ENCODE data around the gene TGM4. TPM values are rescaled to one million over a fixed set of nuclear protein-coding genes. Genes with fewer than 3 reads are reported as not detected.
"Not testable (repeated sequence)": the region's sequence is repeated elsewhere in the genome, so short reads cannot be mapped to it uniquely, and the experiment has no call there.

TGM4 gene
- polyA plus RNA-seq (2013, experiment 1 of 2; ENCODE audit: insufficient read length): 0.06 TPM
- not detected for polyA plus RNA-seq (2013, experiment 2 of 2; ENCODE audit: insufficient read length)

- DNase-seq: no peak
Observed at GRCh38 chr3:44874308-44874707, at the start of gene TGM4. Gene TGM4, plus strand, starts transcription at chr3:44874608. Its CDS starts 71 bp downstream, at chr3:44874679.

- peak; percentile 60 for DNase-seq
Observed at GRCh38 chr3:44825264-44825925, 49.0 kb upstream of the TGM4 start.

- DNase-seq: no peak
Observed at GRCh38 chr3:44827196-44827595, 47.2 kb upstream of the TGM4 start.

- no peak for DNase-seq
Observed at GRCh38 chr3:44831232-44831631, 43.2 kb upstream of the TGM4 start.

- no peak for DNase-seq
Observed at GRCh38 chr3:44832032-44832431, 42.4 kb upstream of the TGM4 start.

- no peak for DNase-seq
Observed at GRCh38 chr3:44832965-44833364, 41.4 kb upstream of the TGM4 start.

GRCh38 chr3:44833394-44833793, 41.0 kb upstream of the TGM4 start:
- no peak for DNase-seq

GRCh38 chr3:44835684-44836083, 38.7 kb upstream of the TGM4 start:
- no peak for DNase-seq

- DNase-seq: no peak
Observed at GRCh38 chr3:44842376-44842775, 32.0 kb upstream of the TGM4 start.

- DNase-seq: peak; percentile 7
Observed at GRCh38 chr3:44845528-44846520, 28.6 kb upstream of the TGM4 start.

- no peak for DNase-seq
Observed at GRCh38 chr3:44848634-44849033, 25.8 kb upstream of the TGM4 start.

- DNase-seq: not testable (repeated sequence)
Observed at GRCh38 chr3:44856663-44857062, 17.7 kb upstream of the TGM4 start.

- DNase-seq: no peak
Observed at GRCh38 chr3:44860117-44860516, 14.3 kb upstream of the TGM4 start.

- DNase-seq: peak; percentile 87
Observed at GRCh38 chr3:44861412-44862225, 12.8 kb upstream of the TGM4 start, which contains the start of gene TMEM42. Gene TMEM42, plus strand, starts transcription at chr3:44861912. Its CDS starts 13 bp downstream, at chr3:44861925.

GRCh38 chr3:44862226-44862637, 12.2 kb upstream of the TGM4 start:
- DNase-seq: peak; percentile 34

- no peak for DNase-seq
Observed at GRCh38 chr3:44865272-44866035, 9.0 kb upstream of the TGM4 start.

GRCh38 chr3:44867421-44868111, 6.8 kb upstream of the TGM4 start:
- DNase-seq: no peak

GRCh38 chr3:44870375-44871061, 3.9 kb upstream of the TGM4 start:
- no peak for DNase-seq

- no peak for DNase-seq
Observed at GRCh38 chr3:44875596-44875995, 1.2 kb downstream of the TGM4 start.

GRCh38 chr3:44877333-44877732, 2.9 kb downstream of the TGM4 start:
- DNase-seq: no peak

Data from fibroblast of skin of back (primary cell).